ENCODE measurements around the gene CEP152.

DNA sequence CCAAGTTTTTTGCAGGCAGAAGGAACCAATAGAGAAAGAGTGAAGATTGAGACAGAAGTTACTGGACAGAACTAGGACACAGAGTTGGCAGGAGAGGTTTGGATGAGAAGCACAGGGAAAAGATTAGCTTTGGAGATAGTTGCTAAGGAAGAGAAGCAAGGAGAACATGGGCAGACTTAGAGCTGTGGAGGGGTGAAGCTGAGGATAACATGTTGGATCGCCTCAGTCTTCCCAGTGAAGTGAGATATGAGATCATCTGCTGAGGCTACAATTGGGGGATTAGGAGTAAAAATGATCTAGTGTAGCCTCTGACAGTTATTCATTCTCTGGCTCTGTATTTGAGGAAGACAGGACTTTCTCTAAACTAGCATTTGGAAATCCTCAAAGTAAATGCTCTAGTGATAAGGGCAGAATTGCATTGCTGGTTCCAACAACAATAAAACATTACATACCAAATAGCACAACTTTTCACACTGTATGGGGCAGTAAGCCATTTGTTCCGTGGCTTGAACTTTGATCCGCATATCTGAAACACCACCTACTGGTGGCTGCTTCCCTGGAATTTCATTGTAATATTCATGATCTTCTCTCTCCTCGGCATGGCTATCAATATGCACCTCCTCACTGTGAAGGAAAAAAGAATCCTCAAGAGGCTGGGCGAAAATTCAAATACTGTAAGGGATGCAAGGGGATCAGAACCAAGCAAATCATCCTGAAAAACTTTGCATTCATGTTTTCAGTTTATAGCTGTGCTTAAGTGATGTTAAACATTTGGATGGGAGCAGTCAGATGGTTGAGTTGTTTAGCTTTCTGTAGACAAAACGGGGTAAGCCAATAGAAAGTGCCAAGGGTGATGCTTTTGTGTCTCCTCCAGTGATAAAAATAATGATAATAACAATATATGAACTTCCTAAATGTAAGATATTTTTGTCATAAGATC is 44.9 kb upstream of the CEP152 start:
- no peak for TF ChIP-seq EZH2 (IDR thresholded peaks at IDR 0.05; ENCODE audit: insufficient read depth, low read length)
- TF ChIP-seq CTCF (IDR thresholded peaks at IDR 0.05; ENCODE audit: insufficient read depth, low read depth, low read length): peak; percentile 54

All from astrocyte (in vitro differentiated cells and primary cell).